Peyer's patch (tissue), 4 donors: ENCODE data around the gene SPATA13. TPM values are rescaled to one million over a fixed set of nuclear protein-coding genes. Genes with fewer than 3 reads are reported as not detected.

Experiments
- DNase-seq, 3 donors: peaks; one replicate each; pipeline ENCODE4 v3.0.0-alpha.2; 2017 to 2019
- H3K27ac ChIP-seq, 4 donors: fragments of 200-600 bp; sonication (generic); one replicate each; pipeline ENCODE4 v1.5.1; 2016 to 2019
- H3K27me3 ChIP-seq, 2 donors: fragments of 200-600 bp; sonication (generic); one replicate each; pipeline ENCODE4 v1.5.1; 2019
- H3K36me3 ChIP-seq, 3 donors: fragments of 200-600 bp; sonication (generic); one replicate each; pipeline ENCODE4 v1.5.1; 2016 to 2019
- H3K4me1 ChIP-seq, 4 donors: fragments of 200-600 bp; sonication (generic); one replicate each; pipeline ENCODE4 v1.5.1; 2016 to 2019
- H3K4me3 ChIP-seq, 4 donors: fragments of 200-600 bp; sonication (generic); 1 replicate in 3 of 4; 2 replicates in 1 of 4; pipeline ENCODE4 v1.5.1; 2016 to 2019; ENCODE audit warnings: mild to moderate bottlenecking in 1 of 4
- H3K9me3 ChIP-seq, 4 donors: fragments of 200-600 bp; sonication (generic); one replicate each; pipeline ENCODE4 v1.5.1; 2016 to 2019; ENCODE audit warnings: mild to moderate bottlenecking in 1 of 4
- POLR2A ChIP-seq, 2 donors: fragments of 450-650 bp; IDR thresholded peaks; one replicate each; pipeline ENCODE4 v1.5.1; 2017; ENCODE audit warnings: antibody characterized with exemption in 2 of 2, mild to moderate bottlenecking in 2 of 2, moderate library complexity in 2 of 2
- total RNA-seq, 4 donors: library from RNA; depleted of rRNA; stranded (reverse); fragments of >200 nt; gene quantifications; one replicate each; pipeline ENCODE4 v1.1.0, GENCODE V29; 2016
- TF ChIP-seq, protein P1 (sequence below), 6 experiments: fragments of 450-650 bp in 4 of 6; fragments of 200-600 bp in 2 of 6; sonication (generic) in 1 of 6; IDR thresholded peaks; one replicate each; pipeline ENCODE4 v1.5.1; 2017 to 2019; ENCODE audit warnings: antibody characterized with exemption in 6 of 6, mild to moderate bottlenecking in 3 of 6, moderate library complexity in 1 of 6

Gene SPATA13
- total RNA-seq, 4 donors from 2014 or later, result 77.1 to 191 (median 141) TPM

DNA sequence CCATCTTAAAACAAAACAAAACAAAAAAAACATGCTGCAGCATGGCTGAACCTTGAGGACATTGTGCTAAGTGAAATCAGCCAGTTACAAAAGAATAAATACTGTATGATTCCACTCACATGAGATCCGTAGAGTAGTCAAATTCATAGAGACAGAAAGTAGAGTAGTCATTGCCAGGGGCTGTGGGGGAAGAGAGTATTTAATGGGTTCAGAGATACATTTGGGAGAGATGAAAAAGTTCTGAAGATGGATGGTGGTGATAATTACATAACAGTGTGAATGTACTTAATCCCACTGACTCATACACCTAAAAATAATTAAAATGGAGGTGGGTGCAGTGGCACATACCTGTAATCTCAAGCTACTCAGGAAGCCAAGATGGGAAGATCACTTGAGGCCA is 76.8 kb downstream of the SPATA13 start:
- H3K27ac ChIP-seq, result no peak overlapping the region
- no peak for TF ChIP-seq POLR2A (IDR thresholded peaks at IDR 0.05)
- TF ChIP-seq, protein P1, sequence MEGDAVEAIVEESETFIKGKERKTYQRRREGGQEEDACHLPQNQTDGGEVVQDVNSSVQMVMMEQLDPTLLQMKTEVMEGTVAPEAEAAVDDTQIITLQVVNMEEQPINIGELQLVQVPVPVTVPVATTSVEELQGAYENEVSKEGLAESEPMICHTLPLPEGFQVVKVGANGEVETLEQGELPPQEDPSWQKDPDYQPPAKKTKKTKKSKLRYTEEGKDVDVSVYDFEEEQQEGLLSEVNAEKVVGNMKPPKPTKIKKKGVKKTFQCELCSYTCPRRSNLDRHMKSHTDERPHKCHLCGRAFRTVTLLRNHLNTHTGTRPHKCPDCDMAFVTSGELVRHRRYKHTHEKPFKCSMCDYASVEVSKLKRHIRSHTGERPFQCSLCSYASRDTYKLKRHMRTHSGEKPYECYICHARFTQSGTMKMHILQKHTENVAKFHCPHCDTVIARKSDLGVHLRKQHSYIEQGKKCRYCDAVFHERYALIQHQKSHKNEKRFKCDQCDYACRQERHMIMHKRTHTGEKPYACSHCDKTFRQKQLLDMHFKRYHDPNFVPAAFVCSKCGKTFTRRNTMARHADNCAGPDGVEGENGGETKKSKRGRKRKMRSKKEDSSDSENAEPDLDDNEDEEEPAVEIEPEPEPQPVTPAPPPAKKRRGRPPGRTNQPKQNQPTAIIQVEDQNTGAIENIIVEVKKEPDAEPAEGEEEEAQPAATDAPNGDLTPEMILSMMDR (IDR thresholded peaks at IDR 0.05), result no peak
- no peaks in the 10 kb centered on the region for H3K9me3 ChIP-seq
- no peaks in the 10 kb centered on the region for H3K36me3 ChIP-seq
- no peaks in the 10 kb centered on the region for H3K27me3 ChIP-seq
- DNase-seq, result no peak
- H3K4me3 ChIP-seq, result no peak overlapping the region
- peaks cover 0 to 5% (median 0%) of the 10 kb centered on the region in 4 donors for H3K4me1 ChIP-seq

DNA sequence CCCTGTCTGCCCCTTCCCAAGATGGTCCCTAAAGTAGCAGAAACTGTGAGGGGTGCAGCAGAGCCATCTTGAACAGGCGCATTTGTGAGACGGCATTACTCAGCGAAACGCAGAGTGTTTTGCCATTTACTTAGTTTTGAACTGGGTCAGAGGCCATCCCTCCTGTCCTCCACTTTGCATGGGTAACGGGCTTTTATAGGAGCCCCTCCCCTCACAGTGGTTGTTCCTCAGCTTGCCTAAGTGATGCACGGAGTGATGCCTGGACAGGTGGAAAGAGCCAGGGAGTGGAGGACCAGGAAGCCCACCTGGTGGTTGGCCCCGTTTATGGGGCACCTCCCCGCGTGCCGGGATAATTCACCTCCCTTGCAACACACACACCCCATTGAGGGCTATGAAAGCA is 80.8 kb downstream of the SPATA13 start:
- no peaks in the 10 kb centered on the region for H3K9me3 ChIP-seq
- no peaks in the 10 kb centered on the region for H3K27me3 ChIP-seq
- no peaks in the 10 kb centered on the region for H3K4me1 ChIP-seq
- H3K36me3 ChIP-seq, result no peaks in the 10 kb centered on the region
- no peak for DNase-seq
- TF ChIP-seq POLR2A (IDR thresholded peaks at IDR 0.05), result no peak
- TF ChIP-seq, protein P1 (IDR thresholded peaks at IDR 0.05), result no peak
- no peak overlapping the region for H3K4me3 ChIP-seq
- no peak overlapping the region for H3K27ac ChIP-seq

DNA sequence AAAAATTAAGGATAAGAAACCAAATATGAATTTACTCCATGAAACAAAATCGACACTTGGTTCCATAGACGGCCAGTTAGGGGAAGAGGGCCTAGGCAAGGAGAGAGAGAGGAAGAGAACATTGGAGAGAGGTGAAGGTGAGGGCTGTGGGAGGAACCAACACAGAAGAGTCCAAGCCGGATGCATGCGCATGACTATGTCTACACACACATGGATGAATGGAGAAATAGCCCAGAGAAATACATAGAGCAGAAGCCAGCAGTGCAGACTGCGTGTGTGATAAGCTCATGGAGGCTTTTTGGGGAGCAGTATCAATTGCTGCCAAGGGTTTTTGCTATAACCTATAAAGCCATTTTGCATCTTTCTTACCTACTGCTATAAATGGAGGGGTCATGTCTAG is 81.6 kb downstream of the SPATA13 start:
- Histone ChIP-seq H3K4me3 (no peak overlapping the region), H3K27ac (no peak overlapping the region), H3K4me1 (no peaks in the 10 kb centered on the region), H3K27me3 (no peaks in the 10 kb centered on the region), H3K9me3 (no peaks in the 10 kb centered on the region), H3K36me3 (no peaks in the 10 kb centered on the region)
- DNase-seq, result no peak
- no peak for TF ChIP-seq POLR2A (IDR thresholded peaks at IDR 0.05)
- TF ChIP-seq, protein P1 (IDR thresholded peaks at IDR 0.05), result no peak

DNA sequence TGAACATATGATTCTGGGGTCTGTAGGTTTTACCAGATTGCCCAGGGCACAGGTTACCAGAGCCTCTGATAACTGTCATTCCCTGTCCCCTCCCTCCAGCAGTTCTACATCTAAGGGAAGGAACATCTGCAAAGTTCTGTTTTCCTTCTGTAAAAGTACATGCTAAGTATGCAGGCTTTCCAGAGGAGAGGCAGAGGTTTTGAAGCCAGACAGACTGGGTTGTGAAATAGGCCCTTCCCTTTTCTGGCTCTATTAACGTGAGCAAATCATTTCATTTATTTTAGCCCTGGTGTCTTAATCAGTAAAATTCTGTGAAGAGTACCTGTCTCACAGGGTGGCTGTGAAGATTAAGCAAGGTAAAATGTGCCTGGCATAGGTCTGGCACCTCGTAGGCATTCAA is 82.8 kb downstream of the SPATA13 start:
- Histone ChIP-seq H3K36me3 (no peaks in the 10 kb centered on the region), H3K4me1 (no peaks in the 10 kb centered on the region), H3K27ac (no peak overlapping the region), H3K9me3 (no peaks in the 10 kb centered on the region), H3K27me3 (no peaks in the 10 kb centered on the region), H3K4me3 (no peak overlapping the region)
- DNase-seq, result no peak
- no peak for TF ChIP-seq POLR2A (IDR thresholded peaks at IDR 0.05)
- TF ChIP-seq, protein P1 (IDR thresholded peaks at IDR 0.05), result no peak

DNA sequence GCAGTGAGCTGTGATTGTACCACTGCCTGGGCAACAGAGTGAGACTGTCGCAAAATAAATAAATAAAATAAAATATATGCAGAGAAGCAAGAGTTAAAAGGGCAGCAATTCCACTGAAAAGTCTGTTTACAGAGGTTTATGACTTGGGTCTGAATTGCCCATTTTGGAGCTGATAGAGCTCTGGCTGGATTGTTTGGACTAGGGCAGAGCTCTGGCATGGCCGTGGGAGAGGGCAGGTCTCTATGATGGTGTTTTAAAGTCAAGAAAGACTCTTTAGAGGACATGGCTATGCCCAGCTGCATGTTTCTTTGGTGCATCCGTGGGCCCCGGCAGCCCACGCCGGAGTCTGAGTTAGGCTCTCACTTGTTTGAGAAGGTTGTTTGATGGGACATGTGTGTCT is 84.3 kb downstream of the SPATA13 start:
- H3K4me3 ChIP-seq, result no peak overlapping the region
- H3K27ac ChIP-seq, result no peak overlapping the region
- no peaks in the 10 kb centered on the region for H3K36me3 ChIP-seq
- TF ChIP-seq, protein P1 (IDR thresholded peaks at IDR 0.05), result no peak
- no peak for TF ChIP-seq POLR2A (IDR thresholded peaks at IDR 0.05)
- DNase-seq, result no peak
- H3K9me3 ChIP-seq, result no peaks in the 10 kb centered on the region
- H3K4me1 ChIP-seq, result no peaks in the 10 kb centered on the region
- H3K27me3 ChIP-seq, result no peaks in the 10 kb centered on the region

DNA sequence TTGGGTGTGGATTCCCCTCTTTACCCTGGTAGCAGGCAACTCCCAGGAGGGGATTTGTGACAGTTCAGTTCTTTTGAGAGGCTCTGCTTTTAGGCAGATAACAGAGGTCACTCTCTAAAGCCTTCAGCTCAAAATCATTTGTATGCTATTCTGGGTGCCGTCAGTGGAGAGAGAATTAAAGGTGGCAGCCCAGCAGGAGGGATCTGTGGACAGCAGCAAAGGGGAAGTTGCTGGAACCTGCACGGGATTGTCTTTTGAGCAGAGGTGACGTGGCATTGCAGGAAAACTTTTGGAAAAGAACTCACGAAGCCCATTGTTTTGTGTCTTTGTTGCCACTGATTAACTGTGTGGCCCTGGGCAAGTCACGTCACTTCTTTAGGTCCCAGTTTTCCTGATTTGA is 86.5 kb downstream of the SPATA13 start:
- Histone ChIP-seq H3K27me3 (no peaks in the 10 kb centered on the region), H3K4me1 (no peaks in the 10 kb centered on the region), H3K36me3 (peaks cover 0 to 10% (median 0%) of the 10 kb centered on the region in 3 donors), H3K9me3 (no peaks in the 10 kb centered on the region), H3K4me3 (no peak overlapping the region), H3K27ac (peak overlapping the region in 2 of 4 donors; percentile 28 to 62)
- DNase-seq, result no peak
- TF ChIP-seq, protein P1 (IDR thresholded peaks at IDR 0.05), result no peak
- no peak for TF ChIP-seq POLR2A (IDR thresholded peaks at IDR 0.05)
